HepG2 (cell line): ENCODE data around the gene GPC6. TPM values are rescaled to one million over a fixed set of nuclear protein-coding genes. Genes with fewer than 3 reads are reported as not detected.

Experiments used
- ARID3A ChIP-seq: IDR thresholded peaks from 2 replicates; pipeline ENCODE4 v1.6.1; 2012; ENCODE audit warnings: low read depth, low read length, improper control_type of control experiment
- GATAD1 ChIP-seq: IDR thresholded peaks from 2 replicates; pipeline ENCODE4 v1.6.1; 2016; ENCODE audit warnings: missing genetic modification reagents, missing compliant biosample characterization
- HCFC1 ChIP-seq: fragments of 150-350 bp; IDR thresholded peaks from 2 replicates; pipeline ENCODE4 v1.6.1; 2014; ENCODE audit warnings: low read depth, low read length
- IRX3 ChIP-seq: sonication (generic); formaldehyde crosslinking; IDR thresholded peaks from 2 replicates; pipeline ENCODE4 v1.8.1; 2023; ENCODE audit warnings: mild to moderate bottlenecking, low read depth, missing genetic modification reagents, borderline replicate concordance
- SNAPC5 ChIP-seq: sonication (generic); formaldehyde crosslinking; IDR thresholded peaks from 2 replicates; pipeline ENCODE4 v1.8.1; 2023; ENCODE audit warnings: mild to moderate bottlenecking, missing genetic modification reagents, borderline replicate concordance
- SNRNP70 ChIP-seq: fragments of 200-400 bp; formaldehyde crosslinking; IDR thresholded peaks from 2 replicates; pipeline ENCODE4 v1.6.1; 2017; ENCODE audit warnings: mild to moderate bottlenecking, low read depth, low read length, moderate library complexity
- SP4 ChIP-seq: sonication (generic); formaldehyde crosslinking; IDR thresholded peaks from 2 replicates; pipeline ENCODE4 v1.8.1; 2023; ENCODE audit warnings: mild to moderate bottlenecking, missing genetic modification reagents
- TCF7L2 ChIP-seq: IDR thresholded peaks from 2 replicates; pipeline ENCODE4 v1.6.1; 2011; ENCODE audit warnings: mild to moderate bottlenecking, low read depth, low read length, moderate library complexity
- THAP9 ChIP-seq: sonication (generic); formaldehyde crosslinking; IDR thresholded peaks from 2 replicates; pipeline ENCODE4; 2020; ENCODE audit warnings: missing genetic modification reagents, mild to moderate bottlenecking, borderline replicate concordance
- ZBTB3 ChIP-seq: sonication (generic); formaldehyde crosslinking; IDR thresholded peaks from 2 replicates; pipeline ENCODE4 v1.4.0; 2020; ENCODE audit warnings: low read depth, mild to moderate bottlenecking, moderate library complexity, missing genetic modification reagents, borderline replicate concordance
- ZBTB38 ChIP-seq: sonication (generic); formaldehyde crosslinking; IDR thresholded peaks from 2 replicates; pipeline ENCODE4 v1.5.1; 2020; ENCODE audit warnings: mild to moderate bottlenecking, missing genetic modification reagents
- ZBTB39 ChIP-seq: sonication (generic); formaldehyde crosslinking; IDR thresholded peaks from 2 replicates; pipeline ENCODE4 v1.5.0; 2020; ENCODE audit warnings: missing genetic modification reagents
- ZBTB49 ChIP-seq: sonication (generic); formaldehyde crosslinking; IDR thresholded peaks from 2 replicates; pipeline ENCODE4 v1.4.0; 2020; ENCODE audit warnings: missing genetic modification reagents, borderline replicate concordance
- ZNF280B ChIP-seq: sonication (generic); formaldehyde crosslinking; IDR thresholded peaks from 2 replicates; pipeline ENCODE4 v1.5.0; 2020; ENCODE audit warnings: missing genetic modification reagents, mild to moderate bottlenecking, borderline replicate concordance
- ZNF644 ChIP-seq: IDR thresholded peaks from 2 replicates; pipeline ENCODE4 v1.6.1; 2016; ENCODE audit warnings: low read depth
- polyA plus RNA-seq, 8 experiments: library from polyadenylated mRNA; depleted of rRNA in 3 of 8; stranded (reverse) in 7 of 8; unstranded in 1 of 8; fragments of >200 nt; fragmentation: Illumina TruSeq in 4 of 8; extraction: Trizol in 4 of 8; gene quantifications; 2 replicates each; pipeline versions ENCODE4 v1.2.1 to v1.2.3, GENCODE V29; 2011 to 2016; ENCODE audit warnings: low read depth in 4 of 8, missing spikeins in 1 of 8, mixed read lengths in 1 of 8; ENCODE audit not compliant: insufficient read depth in 1 of 8
- total RNA-seq, 5 experiments: library from RNA; depleted of rRNA; stranded (reverse); fragments of >200 nt; fragmentation: Illumina TruSeq; extraction: Trizol; gene quantifications; 2 replicates each; pipeline ENCODE4 v1.2.3, GENCODE V29; 2016; ENCODE audit warnings: low read depth in 1 of 5

GPC6 gene
- total and polyA plus RNA-seq, 2 of the 13 experiments (the other 11 are each of a cell fraction or from before 2014, with no cell fraction given) = 24.5 to 33.9 TPM

- TF ChIP-seq ZBTB49 (CRISPR knock-in tag) (no peak), HCFC1 (no peak), TCF7L2 (no peak), GATAD1 (no peak), SP4 (CRISPR knock-in tag) (no peak), ARID3A (no peak), SNAPC5 (no peak), THAP9 (CRISPR knock-in tag) (no peak), ZNF644 (CRISPR knock-in tag) (0 out of 2 replicates have a peak, but pooled peaks have one; percentile 49), ZBTB3 (CRISPR knock-in tag) (no peak), ZNF280B (CRISPR knock-in tag) (no peak), ZBTB38 (CRISPR knock-in tag) (no peak), SNRNP70 (no peak), IRX3 (CRISPR knock-in tag) (no peak), ZBTB39 (CRISPR knock-in tag) (no peak)
Observed at GRCh38 chr13:94181461-94182107, 955.0 kb downstream of the GPC6 start (continued).
